GM23338 (cell line): ENCODE measurements around the gene FXR1. TPM values are rescaled to one million over a fixed set of nuclear protein-coding genes. Genes with fewer than 3 reads are reported as not detected.

Experiments
- ATAC-seq: fragments of 200-7000 bp; cut with Tn5 transposase; 3 replicates; pipeline ENCODE4 v1.9.1; 2020
- DNase-seq: peaks from one replicate; pipeline ENCODE4 v3.0.0-alpha.2; 2015; ENCODE audit warnings: low spot score
- H2AFZ ChIP-seq: fragments of 200-600 bp; sonication (generic); 2 replicates; pipeline ENCODE4 v1.8.0; 2016; ENCODE audit warnings: antibody characterized with exemption, mild to moderate bottlenecking, moderate library complexity
- H3F3A ChIP-seq: fragments of 200-600 bp; sonication (generic); replicated peaks from 2 replicates; pipeline ENCODE4 v1.8.0; 2017; ENCODE audit warnings: antibody characterized with exemption, mixed run types, low read depth
- H3K27ac ChIP-seq: fragments of 200-600 bp; sonication (generic); 2 replicates; pipeline ENCODE4 v1.6.1; 2016; ENCODE audit warnings: low read depth
- H3K27me3 ChIP-seq: fragments of 200-600 bp; sonication (generic); 2 replicates; pipeline ENCODE4 v1.8.0; 2016; ENCODE audit warnings: mild to moderate bottlenecking, mixed run types, moderate library complexity; ENCODE audit not compliant: insufficient read depth
- H3K36me3 ChIP-seq: fragments of 200-600 bp; sonication (generic); 2 replicates; pipeline ENCODE4 v1.8.0; 2016; ENCODE audit warnings: mild to moderate bottlenecking; ENCODE audit not compliant: insufficient read depth
- H3K4me1 ChIP-seq: fragments of 200-600 bp; sonication (generic); 2 replicates; pipeline ENCODE4 v1.8.0; 2016; ENCODE audit warnings: mild to moderate bottlenecking, moderate library complexity; ENCODE audit not compliant: insufficient read depth
- H3K4me2 ChIP-seq: fragments of 200-600 bp; sonication (generic); 2 replicates; pipeline ENCODE4 v1.7.1; 2017; ENCODE audit warnings: mixed run types
- H3K4me3 ChIP-seq: fragments of 200-600 bp; sonication (generic); 2 replicates; pipeline ENCODE4 v1.6.1; 2016; ENCODE audit warnings: mixed run types
- H3K79me2 ChIP-seq: fragments of 200-600 bp; sonication (generic); replicated peaks from 2 replicates; pipeline ENCODE4 v1.8.0; 2017; ENCODE audit warnings: mild to moderate bottlenecking; ENCODE audit not compliant: insufficient read depth
- H3K9me2 ChIP-seq: fragments of 200-600 bp; sonication (generic); 2 replicates; pipeline ENCODE4 v1.8.0; 2017; ENCODE audit not compliant: insufficient read depth
- H4K20me1 ChIP-seq: fragments of 200-600 bp; sonication (generic); replicated peaks from 2 replicates; pipeline ENCODE4 v1.8.0; 2017; ENCODE audit warnings: mild to moderate bottlenecking; ENCODE audit not compliant: insufficient read depth
- H3K27ac Mint-ChIP-seq: 2 replicates; pipeline ENCODE4 v1.8.0; 2020; ENCODE audit warnings: inconsistent platforms, mild to moderate bottlenecking, moderate library complexity, mixed read lengths
- H3K27me3 Mint-ChIP-seq: 3 replicates; pipeline ENCODE4 v1.8.0; 2022; ENCODE audit warnings: low read depth, mild to moderate bottlenecking, moderate library complexity, mixed read lengths, inconsistent platforms; ENCODE audit not compliant: insufficient read depth, poor library complexity
- H3K36me3 Mint-ChIP-seq: 3 replicates; pipeline ENCODE4 v1.8.0; 2021; ENCODE audit warnings: low read depth, mild to moderate bottlenecking, inconsistent platforms, moderate library complexity, mixed read lengths
- H3K4me1 Mint-ChIP-seq: 3 replicates; pipeline ENCODE4 v1.8.0; 2020; ENCODE audit warnings: mild to moderate bottlenecking, inconsistent platforms, mixed read lengths
- H3K4me3 Mint-ChIP-seq: 3 replicates; pipeline ENCODE4 v1.8.0; 2021; ENCODE audit warnings: moderate library complexity, mild to moderate bottlenecking, inconsistent platforms, mixed read lengths
- H3K9me3 Mint-ChIP-seq: 3 replicates; pipeline ENCODE4 v1.8.0; 2020; ENCODE audit warnings: moderate library complexity, mild to moderate bottlenecking, inconsistent platforms, mixed read lengths
- EZH2 ChIP-seq: fragments of 200-600 bp; sonication (generic); IDR thresholded peaks from one replicate; pipeline ENCODE4 v1.8.0; 2017; ENCODE audit warnings: antibody characterized with exemption, mild to moderate bottlenecking, low read depth; ENCODE audit not compliant: unreplicated experiment
- EZH2phosphoT487 ChIP-seq: fragments of 200-600 bp; sonication (generic); IDR thresholded peaks from one replicate; pipeline ENCODE4 v1.8.1; 2018; ENCODE audit warnings: antibody characterized with exemption; ENCODE audit not compliant: unreplicated experiment
- JUNB ChIP-seq: IDR thresholded peaks from one replicate; pipeline ENCODE4 v1.6.1; 2016; ENCODE audit warnings: antibody characterized with exemption; ENCODE audit not compliant: unreplicated experiment
- NANOG ChIP-seq: IDR thresholded peaks from 2 replicates; pipeline ENCODE4 v1.6.1; 2016; ENCODE audit warnings: antibody characterized with exemption, borderline replicate concordance
- POLR2AphosphoS5 ChIP-seq: IDR thresholded peaks from 2 replicates; pipeline ENCODE4 v1.6.1; 2016; ENCODE audit warnings: antibody characterized with exemption, low read depth
- ZNF114 ChIP-seq: fragments of 250-450 bp; sonication (Bioruptor Pico); IDR thresholded peaks from 2 replicates; pipeline ENCODE4 v1.5.0; 2020; ENCODE audit warnings: mild to moderate bottlenecking, moderate library complexity
- polyA plus RNA-seq: library from polyadenylated mRNA; unstranded; fragments of >200 nt; fragmentation: Nextera tagmentation; extraction: Ambion mirVana; gene quantifications from 2 replicates; pipeline ENCODE4 v1.2.1, GENCODE V29; 2016
- total RNA-seq: library from RNA; depleted of rRNA; stranded (reverse); fragments of >200 nt; shearing (Covaris generic); gene quantifications from 2 replicates; pipeline ENCODE4 v1.2.3, GENCODE V29; 2014
- TF ChIP-seq, protein P1 (sequence below), 2 experiments: fragments of 200-600 bp in 1 of 2; sonication (generic) in 1 of 2; conservative IDR thresholded peaks; 2 replicates each; pipeline versions ENCODE4 v1.5.1 to v1.6.1; 2016 to 2017; ENCODE audit warnings: antibody characterized with exemption in 2 of 2, low read depth in 2 of 2, mild to moderate bottlenecking in 2 of 2, moderate library complexity in 1 of 2
- TF ChIP-seq, protein P2 (sequence below): IDR thresholded peaks from one replicate; pipeline ENCODE4 v1.6.1; 2018; ENCODE audit warnings: antibody characterized with exemption; ENCODE audit not compliant: unreplicated experiment

Gene FXR1
- total and polyA plus RNA-seq, 2 experiments from 2014 or later: 136 to 228 TPM

- no peak overlapping the region for H3K4me2 ChIP-seq
- peaks cover 5% of the 10 kb centered on the region; the same call in 1 of the 2 replicates for H4K20me1 ChIP-seq
- H2AFZ ChIP-seq: no peak overlapping the region
- no peak for DNase-seq
- Mint-ChIP-seq H3K4me3 (no peak overlapping the region), H3K36me3 (peaks cover 78% of the 10 kb centered on the region), H3K27me3 (no peaks in the 10 kb centered on the region), H3K9me3 (no peaks in the 10 kb centered on the region), H3K4me1 (no peaks in the 10 kb centered on the region), H3K27ac (no peak overlapping the region)
- no peak for ATAC-seq
- TF ChIP-seq POLR2AphosphoS5: no peak
- TF ChIP-seq, protein P1, sequence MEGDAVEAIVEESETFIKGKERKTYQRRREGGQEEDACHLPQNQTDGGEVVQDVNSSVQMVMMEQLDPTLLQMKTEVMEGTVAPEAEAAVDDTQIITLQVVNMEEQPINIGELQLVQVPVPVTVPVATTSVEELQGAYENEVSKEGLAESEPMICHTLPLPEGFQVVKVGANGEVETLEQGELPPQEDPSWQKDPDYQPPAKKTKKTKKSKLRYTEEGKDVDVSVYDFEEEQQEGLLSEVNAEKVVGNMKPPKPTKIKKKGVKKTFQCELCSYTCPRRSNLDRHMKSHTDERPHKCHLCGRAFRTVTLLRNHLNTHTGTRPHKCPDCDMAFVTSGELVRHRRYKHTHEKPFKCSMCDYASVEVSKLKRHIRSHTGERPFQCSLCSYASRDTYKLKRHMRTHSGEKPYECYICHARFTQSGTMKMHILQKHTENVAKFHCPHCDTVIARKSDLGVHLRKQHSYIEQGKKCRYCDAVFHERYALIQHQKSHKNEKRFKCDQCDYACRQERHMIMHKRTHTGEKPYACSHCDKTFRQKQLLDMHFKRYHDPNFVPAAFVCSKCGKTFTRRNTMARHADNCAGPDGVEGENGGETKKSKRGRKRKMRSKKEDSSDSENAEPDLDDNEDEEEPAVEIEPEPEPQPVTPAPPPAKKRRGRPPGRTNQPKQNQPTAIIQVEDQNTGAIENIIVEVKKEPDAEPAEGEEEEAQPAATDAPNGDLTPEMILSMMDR (conservative IDR thresholded peaks at IDR 0.05; ENCODE audit: low read depth in 2 of 2): no peak
- no peak for TF ChIP-seq NANOG
- no peak for TF ChIP-seq EZH2
- no peak for TF ChIP-seq JUNB
- TF ChIP-seq, protein P2, sequence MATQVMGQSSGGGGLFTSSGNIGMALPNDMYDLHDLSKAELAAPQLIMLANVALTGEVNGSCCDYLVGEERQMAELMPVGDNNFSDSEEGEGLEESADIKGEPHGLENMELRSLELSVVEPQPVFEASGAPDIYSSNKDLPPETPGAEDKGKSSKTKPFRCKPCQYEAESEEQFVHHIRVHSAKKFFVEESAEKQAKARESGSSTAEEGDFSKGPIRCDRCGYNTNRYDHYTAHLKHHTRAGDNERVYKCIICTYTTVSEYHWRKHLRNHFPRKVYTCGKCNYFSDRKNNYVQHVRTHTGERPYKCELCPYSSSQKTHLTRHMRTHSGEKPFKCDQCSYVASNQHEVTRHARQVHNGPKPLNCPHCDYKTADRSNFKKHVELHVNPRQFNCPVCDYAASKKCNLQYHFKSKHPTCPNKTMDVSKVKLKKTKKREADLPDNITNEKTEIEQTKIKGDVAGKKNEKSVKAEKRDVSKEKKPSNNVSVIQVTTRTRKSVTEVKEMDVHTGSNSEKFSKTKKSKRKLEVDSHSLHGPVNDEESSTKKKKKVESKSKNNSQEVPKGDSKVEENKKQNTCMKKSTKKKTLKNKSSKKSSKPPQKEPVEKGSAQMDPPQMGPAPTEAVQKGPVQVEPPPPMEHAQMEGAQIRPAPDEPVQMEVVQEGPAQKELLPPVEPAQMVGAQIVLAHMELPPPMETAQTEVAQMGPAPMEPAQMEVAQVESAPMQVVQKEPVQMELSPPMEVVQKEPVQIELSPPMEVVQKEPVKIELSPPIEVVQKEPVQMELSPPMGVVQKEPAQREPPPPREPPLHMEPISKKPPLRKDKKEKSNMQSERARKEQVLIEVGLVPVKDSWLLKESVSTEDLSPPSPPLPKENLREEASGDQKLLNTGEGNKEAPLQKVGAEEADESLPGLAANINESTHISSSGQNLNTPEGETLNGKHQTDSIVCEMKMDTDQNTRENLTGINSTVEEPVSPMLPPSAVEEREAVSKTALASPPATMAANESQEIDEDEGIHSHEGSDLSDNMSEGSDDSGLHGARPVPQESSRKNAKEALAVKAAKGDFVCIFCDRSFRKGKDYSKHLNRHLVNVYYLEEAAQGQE: no peak
- H3K4me1 ChIP-seq: no peaks in the 10 kb centered on the region
- H3K9me2 ChIP-seq: no peaks in the 10 kb centered on the region
- peaks cover 68% of the 10 kb centered on the region for H3K36me3 ChIP-seq
- no peak overlapping the region for H3K27ac ChIP-seq
- H3K4me3 ChIP-seq: no peak overlapping the region
- H3F3A ChIP-seq: no peaks in the 10 kb centered on the region
- no peaks in the 10 kb centered on the region for H3K27me3 ChIP-seq
- peaks cover 42% of the 10 kb centered on the region for H3K79me2 ChIP-seq
These were observed 49.1 kb downstream of the FXR1 start for GRCh38 chr3:180961552-180961951.

GRCh38 chr3:180962530-180962929 is 50.1 kb downstream of the FXR1 start:
- H3K27me3 Mint-ChIP-seq: no peaks in the 10 kb centered on the region
- TF ChIP-seq EZH2phosphoT487: no peak
- TF ChIP-seq, protein P1 (conservative IDR thresholded peaks at IDR 0.05; ENCODE audit: low read depth in 2 of 2): no peak
- no peak for TF ChIP-seq ZNF114 (CRISPR knock-in tag)
- TF ChIP-seq NANOG: no peak
- Histone ChIP-seq H3F3A (no peaks in the 10 kb centered on the region), H3K27me3 (no peaks in the 10 kb centered on the region), H3K79me2 (peaks cover 32% of the 10 kb centered on the region), H3K4me2 (no peak overlapping the region), H3K4me1 (no peaks in the 10 kb centered on the region), H2AFZ (no peak overlapping the region), H4K20me1 (peaks cover 2% of the 10 kb centered on the region; the same call in 1 of the 2 replicates), H3K9me2 (no peaks in the 10 kb centered on the region), H3K36me3 (peaks cover 66% of the 10 kb centered on the region), H3K4me3 (no peak overlapping the region), H3K27ac (no peak overlapping the region)
- no peak overlapping the region for H3K4me3 Mint-ChIP-seq
- peaks cover 76% of the 10 kb centered on the region for H3K36me3 Mint-ChIP-seq
- no peaks in the 10 kb centered on the region for H3K9me3 Mint-ChIP-seq
- DNase-seq (no peak), ATAC-seq (no peak)
- no peaks in the 10 kb centered on the region for H3K4me1 Mint-ChIP-seq
- no peak overlapping the region for H3K27ac Mint-ChIP-seq
